ENCODE measurements around the gene ADCY4. TPM values are rescaled to one million over a fixed set of nuclear protein-coding genes. Genes with fewer than 3 reads are reported as not detected.

Gene ADCY4
- total and polyA plus RNA-seq, 2 of the 13 experiments (the other 11 are each of a cell fraction or from before 2014, with no cell fraction given) = 0.03 TPM; not detected in 1

GRCh38 chr14:24332268-24332993 lies 2.4 kb downstream of the ADCY4 start (continued):
- TF ChIP-seq ZNF501 (CRISPR knock-in tag; IDR thresholded peaks at IDR 0.05) (peak; percentile 98), ZNF672 (CRISPR knock-in tag; IDR thresholded peaks at IDR 0.05) (no peak), ATF7-NPFF (CRISPR knock-in tag; IDR thresholded peaks at IDR 0.05; ENCODE audit: low read depth) (peak; percentile 31; the same call in 1 of the 2 replicates), SIX1 (CRISPR knock-in tag; IDR thresholded peaks at IDR 0.05; ENCODE audit: borderline replicate concordance) (no peak), CC2D1A (CRISPR knock-in tag; IDR thresholded peaks at IDR 0.05) (no peak), ZNF747 (CRISPR knock-in tag; IDR thresholded peaks at IDR 0.05; ENCODE audit: borderline replicate concordance) (peak; percentile 94), GATAD2A (CRISPR knock-in tag; IDR thresholded peaks at IDR 0.05) (peak; percentile 77), ZNF558 (CRISPR knock-in tag; IDR thresholded peaks at IDR 0.05; ENCODE audit: borderline replicate concordance) (peak; percentile 92; the same call in 1 of the 2 replicates), HMGA1 (CRISPR knock-in tag; conservative IDR thresholded peaks at IDR 0.05) (no peak), MZF1 (CRISPR knock-in tag; IDR thresholded peaks at IDR 0.05; ENCODE audit: borderline replicate concordance) (peak; percentile 75; the same call in 1 of the 2 replicates), ZSCAN20 (CRISPR knock-in tag; IDR thresholded peaks at IDR 0.05; ENCODE audit: borderline replicate concordance) (no peak), ZNF225 (CRISPR knock-in tag; IDR thresholded peaks at IDR 0.05) (peak; percentile 100), FUBP1 (CRISPR knock-in tag; IDR thresholded peaks at IDR 0.05; ENCODE audit: borderline replicate concordance) (no peak), CREM (IDR thresholded peaks at IDR 0.05) (no peak), CREM (CRISPR knock-in tag; IDR thresholded peaks at IDR 0.05) (no peak), ZNF138 (CRISPR knock-in tag; IDR thresholded peaks at IDR 0.05; ENCODE audit: low read depth) (peak; percentile 95; the same call in 1 of the 2 replicates), MIER2 (CRISPR knock-in tag; IDR thresholded peaks at IDR 0.05) (0 out of 2 replicates have a peak, but pooled peaks have one; percentile 40), TBX2 (CRISPR knock-in tag; IDR thresholded peaks at IDR 0.05; ENCODE audit: borderline replicate concordance) (peak; percentile 90; the same call in 1 of the 2 replicates), PHB2 (IDR thresholded peaks at IDR 0.05; ENCODE audit: partially characterized antibody) (no peak), SRY (CRISPR knock-in tag; IDR thresholded peaks at IDR 0.05) (peak; percentile 95), ZNF614 (CRISPR knock-in tag; IDR thresholded peaks at IDR 0.05; ENCODE audit: borderline replicate concordance) (peak; percentile 52; the same call in 1 of the 2 replicates), LRRFIP1 (CRISPR knock-in tag; conservative IDR thresholded peaks at IDR 0.05) (no peak), ARNT2 (CRISPR knock-in tag; IDR thresholded peaks at IDR 0.05; ENCODE audit: low read depth) (peak; percentile 72; the same call in 1 of the 2 replicates), TRAFD1 (CRISPR knock-in tag; IDR thresholded peaks at IDR 0.05; ENCODE audit: borderline replicate concordance) (peak; percentile 99)

Data from HepG2 (cell line).